HG03521 (cell line): Measurements from ENCODE around the gene C16orf87.

ENCODE experiments used
- ATAC-seq: cut with Tn5 transposase; IDR thresholded peaks from one replicate; pipeline ENCODE4 v1.9.1; 2021; ENCODE audit warnings: mild to moderate bottlenecking, moderate library complexity; ENCODE audit not compliant: unreplicated experiment

C16orf87 gene

DNA sequence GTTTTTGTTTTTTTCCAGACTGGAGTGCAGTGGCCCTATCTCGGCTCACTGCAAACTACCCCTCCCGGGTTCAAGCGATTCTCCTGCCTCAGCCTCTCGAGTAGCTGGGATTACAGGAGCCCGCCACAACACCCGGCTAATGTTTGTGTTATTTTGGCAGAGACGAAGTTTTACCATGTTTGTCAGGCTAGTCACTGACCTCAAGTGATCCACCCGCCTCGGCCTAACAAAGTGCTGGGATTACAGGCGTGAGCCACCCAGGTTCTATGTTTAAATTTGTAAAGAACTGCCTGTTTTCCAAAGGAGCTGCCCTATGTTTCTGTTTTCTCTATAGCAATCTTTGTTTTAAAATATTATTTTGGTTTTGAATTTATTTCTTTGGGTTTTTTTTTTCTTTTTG is 13.8 kb upstream of the C16orf87 start:
- no peak for ATAC-seq

- ATAC-seq: no peak
Measured at GRCh38 chr16:46843898-46844642, 13.1 kb upstream of the C16orf87 start.

GRCh38 chr16:46842192-46842895 is 11.4 kb upstream of the C16orf87 start:
- no peak for ATAC-seq

DNA sequence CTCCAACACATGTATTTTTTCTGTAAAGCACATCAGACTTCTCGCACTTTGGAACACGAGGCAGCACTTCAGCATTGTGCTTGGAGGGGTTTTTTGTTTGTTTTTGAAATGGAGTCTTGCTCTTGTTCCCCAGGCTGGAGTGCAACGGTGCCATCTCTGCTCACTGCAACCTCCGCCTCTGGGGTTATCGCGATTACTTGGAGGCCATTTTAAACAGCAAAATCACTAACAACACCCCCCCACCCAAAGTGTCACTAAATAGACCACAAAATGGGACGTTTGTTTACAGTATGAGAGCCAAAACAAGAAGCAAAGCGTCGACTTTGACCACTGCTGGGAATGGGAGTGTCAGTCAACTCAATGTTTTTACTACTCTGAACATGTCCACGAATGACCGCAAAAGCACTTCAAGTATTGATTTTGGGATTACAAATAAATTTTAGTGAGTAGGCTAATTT is 9.0 kb upstream of the C16orf87 start:
- no peak for ATAC-seq

- no peak for ATAC-seq
Measured at GRCh38 chr16:46836534-46837530, 5.9 kb upstream of the C16orf87 start.

DNA sequence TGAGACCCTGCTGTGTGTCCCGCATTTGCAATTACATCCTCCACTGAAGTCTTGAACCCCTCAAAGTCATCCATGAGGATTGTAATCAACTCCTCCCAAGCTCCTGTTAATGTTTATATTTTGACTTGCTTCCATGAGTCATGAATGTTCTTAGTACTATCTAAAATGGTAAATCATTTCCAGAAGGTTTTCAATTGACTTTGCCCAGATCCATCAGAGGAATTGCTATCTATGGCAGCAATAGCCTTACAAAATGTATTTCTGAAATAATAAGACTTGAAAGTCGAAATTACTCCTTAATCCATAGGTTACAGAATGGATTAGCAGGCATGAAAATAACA is 2.5 kb upstream of the C16orf87 start:
- ATAC-seq: no peak

GRCh38 chr16:46832757-46833459 is 1.9 kb upstream of the C16orf87 start:
- ATAC-seq: no peak

- peak; percentile 16 for ATAC-seq
Measured at GRCh38 chr16:46830417-46830901, 521 bp downstream of the C16orf87 start.

DNA sequence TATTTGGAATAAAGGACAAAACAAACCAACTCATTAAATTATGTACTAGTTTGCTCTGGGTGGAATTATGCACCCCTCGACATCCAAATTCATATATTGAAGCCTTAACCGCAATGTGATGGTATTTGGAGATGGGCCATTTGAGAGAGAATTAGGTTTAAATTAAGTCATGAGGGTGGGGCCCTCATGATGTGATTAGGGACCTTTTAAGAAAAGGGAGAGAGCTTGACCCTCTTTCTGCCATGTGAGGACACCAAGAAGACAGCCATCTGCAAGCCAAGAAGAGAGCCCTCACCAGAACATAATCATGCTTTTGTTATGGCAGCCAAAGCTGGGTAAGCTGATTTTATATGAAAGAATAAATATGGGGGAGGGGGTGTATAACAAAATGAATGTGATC is 2.0 kb downstream of the C16orf87 start:
- ATAC-seq: no peak

GRCh38 chr16:46828292-46828691 is 2.7 kb downstream of the C16orf87 start:
- ATAC-seq: no peak

DNA sequence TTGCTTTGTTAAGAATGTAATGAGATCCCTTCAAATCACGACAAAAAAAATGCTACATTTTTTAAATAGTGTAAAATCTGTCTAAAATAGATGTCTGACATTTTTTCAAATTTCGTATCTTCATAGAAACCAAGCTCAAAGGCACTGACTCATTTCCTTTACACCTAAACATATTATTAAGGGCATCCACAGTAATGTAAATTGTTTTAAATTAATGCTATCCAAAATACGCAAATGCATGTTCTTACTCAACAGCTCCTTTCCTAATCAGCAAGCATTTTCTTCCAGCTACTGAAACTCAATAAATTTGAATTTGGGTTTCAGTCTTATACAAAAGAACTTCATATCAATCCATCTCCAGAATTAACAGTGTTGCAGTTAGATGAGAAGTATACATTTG is 4.3 kb downstream of the C16orf87 start:
- no peak for ATAC-seq

- peak; percentile 59 for ATAC-seq
Measured at GRCh38 chr16:46822270-46822669, 8.7 kb downstream of the C16orf87 start.

DNA sequence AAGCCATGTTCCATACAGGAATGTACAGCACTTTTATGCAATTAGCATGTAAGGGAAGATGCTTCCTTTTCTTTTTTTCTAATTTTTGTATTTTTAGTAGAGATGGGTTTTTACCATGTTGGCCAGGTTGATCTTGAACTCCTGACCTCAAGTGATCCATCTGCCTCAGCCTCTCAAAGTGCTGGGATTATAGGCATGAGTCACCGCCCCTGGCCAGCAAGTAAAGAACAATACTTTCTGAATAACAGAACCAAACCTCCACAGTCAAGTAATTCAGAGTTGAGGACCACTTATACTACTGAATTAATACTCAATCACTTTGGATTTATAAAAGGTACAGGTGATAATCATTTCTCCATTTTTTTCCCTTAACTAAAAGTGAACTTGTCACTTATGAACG is 13.0 kb downstream of the C16orf87 start:
- ATAC-seq: no peak

GRCh38 chr16:46814790-46815189 is 16.2 kb downstream of the C16orf87 start:
- no peak for ATAC-seq

- no peak for ATAC-seq
Measured at GRCh38 chr16:46813611-46814010, 17.4 kb downstream of the C16orf87 start.

GRCh38 chr16:46812781-46813540 is 18.0 kb downstream of the C16orf87 start:
- ATAC-seq: no peak

DNA sequence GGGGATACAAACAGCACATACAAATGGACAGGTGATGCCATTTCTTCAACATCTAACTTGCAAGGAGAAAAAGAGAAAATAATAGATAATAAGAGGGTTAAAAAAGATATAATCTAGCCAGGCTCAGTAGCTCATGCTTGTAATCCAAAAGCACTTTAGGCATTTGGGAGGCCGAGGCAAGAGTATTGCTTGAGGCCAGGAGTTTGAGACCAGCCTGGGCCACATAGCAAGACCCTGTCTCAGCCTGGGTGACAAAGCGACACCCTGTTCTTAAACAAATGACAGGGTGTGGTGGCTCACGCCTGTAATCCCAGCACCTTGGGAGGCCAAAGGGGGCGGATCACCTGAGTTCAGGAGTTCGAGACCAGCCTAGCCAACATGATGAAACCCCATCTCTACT is 19.3 kb downstream of the C16orf87 start:
- ATAC-seq: no peak

DNA sequence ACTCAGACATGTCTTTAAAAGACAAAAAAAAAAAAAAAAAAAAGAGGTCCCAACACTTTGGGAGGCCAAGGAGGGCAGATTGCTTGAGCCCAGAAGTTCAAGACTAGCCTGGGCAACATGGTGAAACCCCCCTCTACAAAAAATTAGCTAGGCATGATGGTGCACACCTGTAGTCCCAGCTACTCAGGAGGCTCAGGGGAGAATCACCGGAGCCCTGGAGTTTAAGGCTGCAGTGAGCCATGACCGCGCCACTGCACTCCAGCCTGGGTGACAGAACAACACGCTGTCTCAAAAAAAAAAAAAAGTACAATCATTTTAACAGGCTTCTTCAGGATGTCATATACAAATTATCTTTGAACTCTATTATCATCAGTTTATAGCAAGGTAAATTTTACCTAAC is 22.0 kb downstream of the C16orf87 start:
- ATAC-seq: no peak

DNA sequence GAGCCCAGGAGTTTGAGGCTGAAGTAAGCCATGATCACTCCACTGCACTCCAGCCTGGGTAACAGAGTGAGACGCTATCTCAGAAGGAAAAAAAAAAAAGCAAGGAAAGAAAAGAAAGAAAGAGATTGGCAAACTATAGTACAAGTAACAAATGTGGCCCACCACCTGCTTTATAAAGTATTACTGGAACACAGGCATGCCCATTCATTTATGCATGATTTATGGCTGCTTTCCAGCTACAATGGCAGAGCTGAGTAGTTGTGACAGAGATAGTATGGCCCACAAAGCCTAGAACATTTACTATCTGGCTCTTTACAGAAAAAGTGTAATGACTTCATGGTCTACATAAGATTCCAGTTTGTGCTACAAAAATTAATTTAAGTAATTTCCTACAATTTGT is 23.6 kb downstream of the C16orf87 start:
- ATAC-seq: no peak

GRCh38 chr16:46803373-46803772 is 27.6 kb downstream of the C16orf87 start:
- ATAC-seq: no peak
